SK-N-MC (cell line): ENCODE data around the gene CLTCL1.

ENCODE experiments used
- EZH2 ChIP-seq: fragments of 200-600 bp; sonication (generic); IDR thresholded peaks from one replicate; pipeline ENCODE4 v1.6.1; 2017; ENCODE audit warnings: antibody characterized with exemption
- POLR2AphosphoS5 ChIP-seq: IDR thresholded peaks from 2 replicates; pipeline ENCODE4 v1.6.1; 2012; ENCODE audit warnings: mild to moderate bottlenecking, low read depth, low read length, borderline replicate concordance

- TF ChIP-seq POLR2AphosphoS5: peak; percentile 82
- TF ChIP-seq EZH2: no peak
These were observed at the start of gene CLTCL1 for GRCh38 chr22:19291580-19292457.
